Fibroblast of mammary gland (primary cell): ENCODE measurements around the gene C9orf78.

Source experiments
- DNase-seq: peaks from one replicate; pipeline ENCODE4 v3.0.0-alpha.2; 2010; ENCODE audit warnings: low read depth
- H3K4me3 ChIP-seq: 2 replicates; pipeline ENCODE4 v1.5.1; 2011; ENCODE audit warnings: low read depth, mild to moderate bottlenecking, low read length, moderate library complexity; ENCODE audit not compliant: control insufficient read depth
- CTCF ChIP-seq: conservative IDR thresholded peaks from 2 replicates; pipeline ENCODE4 v1.5.1; 2011; ENCODE audit warnings: low read depth, low read length, inconsistent platforms; ENCODE audit not compliant: control insufficient read depth, insufficient read depth

C9orf78 gene

GRCh38 chr9:129873563-129874190 is 38.6 kb upstream of the C9orf78 start:
- H3K4me3 ChIP-seq = no peak overlapping the region
- TF ChIP-seq CTCF = no peak
- no peak for DNase-seq

- no peak for TF ChIP-seq CTCF
- no peak for DNase-seq
- no peak overlapping the region for H3K4me3 ChIP-seq
These were observed 36.0 kb upstream of the C9orf78 start for GRCh38 chr9:129871046-129871445.

- no peak overlapping the region for H3K4me3 ChIP-seq
- no peak for DNase-seq
- no peak for TF ChIP-seq CTCF
These were observed 34.8 kb upstream of the C9orf78 start for GRCh38 chr9:129869585-129870501.

- no peak for TF ChIP-seq CTCF
- no peak overlapping the region for H3K4me3 ChIP-seq
- DNase-seq = no peak
These were observed 33.9 kb upstream of the C9orf78 start for GRCh38 chr9:129868872-129869486.

GRCh38 chr9:129868023-129868871 is 33.2 kb upstream of the C9orf78 start:
- TF ChIP-seq CTCF = no peak
- H3K4me3 ChIP-seq = no peak overlapping the region
- DNase-seq = no peak

GRCh38 chr9:129867136-129868022 is 32.3 kb upstream of the C9orf78 start:
- H3K4me3 ChIP-seq = no peak overlapping the region
- no peak for TF ChIP-seq CTCF
- DNase-seq = no peak
